NCI-H2029 treated with DMSO at 0.1 percent for 48 hours (cell line): ENCODE data around the gene SNX2.

Experiments
- DNase-seq: peaks from one replicate; lab custom pipeline; 2025; lab: John Stamatoyannopoulos, UW

The SNX2 gene

GRCh38 chr5:122772446-122772845 is 2.4 kb upstream of the SNX2 start:
- no peak for DNase-seq

- no peak for DNase-seq
Measured at GRCh38 chr5:122773619-122774018, 1.3 kb upstream of the SNX2 start.

GRCh38 chr5:122774519-122774860 is 390 bp upstream of the SNX2 start:
- no peak for DNase-seq

- no peak for DNase-seq
Measured at GRCh38 chr5:122775550-122776542, 966 bp downstream of the SNX2 start.

DNA sequence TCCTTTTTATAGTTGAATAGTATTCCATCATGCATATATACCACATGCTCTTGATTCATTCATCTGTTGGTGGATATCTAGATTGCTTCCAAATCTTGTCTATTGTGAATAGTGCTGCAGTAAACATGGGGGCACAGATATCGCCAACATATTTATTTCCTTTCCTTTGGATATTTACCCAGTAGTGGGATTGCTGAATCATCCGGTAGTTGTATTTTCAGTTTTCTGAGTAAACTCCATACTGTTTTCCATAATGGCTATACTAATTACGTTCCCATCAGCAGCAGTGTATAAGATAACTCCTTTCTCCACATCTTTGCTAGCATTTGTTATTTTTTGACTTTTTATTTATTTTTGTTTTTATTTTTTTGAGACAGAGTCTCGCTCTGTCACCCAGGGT is 3.3 kb downstream of the SNX2 start:
- no peak for DNase-seq

DNA sequence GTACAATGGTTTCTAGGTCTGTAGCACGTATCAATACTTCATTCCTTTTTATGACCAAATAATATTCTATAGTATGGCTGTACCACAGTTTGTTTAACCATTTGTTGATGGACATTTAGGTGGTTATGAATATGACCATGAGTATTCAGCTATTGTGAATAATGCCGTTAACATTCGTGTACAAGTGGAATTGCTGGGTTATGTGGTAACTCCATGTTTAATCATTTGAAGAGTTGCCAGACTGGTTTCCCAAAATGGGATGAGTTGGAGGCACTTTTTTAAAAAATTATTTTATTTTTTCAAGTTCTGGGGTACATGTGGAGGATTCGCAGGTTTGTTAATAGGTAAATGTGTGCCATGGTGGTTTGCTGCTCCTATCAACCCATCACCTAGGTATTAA is 4.6 kb downstream of the SNX2 start:
- DNase-seq = no peak

- DNase-seq = no peak
Measured at GRCh38 chr5:122780296-122780695, 5.4 kb downstream of the SNX2 start.

GRCh38 chr5:122781465-122781864 is 6.6 kb downstream of the SNX2 start:
- DNase-seq = no peak

DNA sequence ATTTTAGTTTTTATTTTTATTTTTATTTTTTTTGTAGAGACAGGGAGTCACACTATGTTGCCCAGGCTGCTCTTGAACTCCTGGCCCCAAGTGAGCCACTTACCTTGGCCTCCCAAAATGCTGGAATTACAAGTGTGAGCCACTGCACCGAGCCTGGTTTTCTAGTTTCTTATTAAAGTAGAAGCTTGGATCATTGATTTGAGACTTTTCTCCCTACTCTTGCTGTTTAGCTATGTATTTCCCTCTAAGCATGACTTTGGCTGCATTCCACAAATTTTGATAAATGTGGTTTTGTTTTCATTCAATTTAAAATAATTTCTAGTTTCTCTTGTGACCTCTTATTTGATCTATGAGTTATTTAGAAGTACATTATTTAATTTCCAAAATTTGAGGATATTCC is 10.4 kb downstream of the SNX2 start:
- no peak for DNase-seq

DNA sequence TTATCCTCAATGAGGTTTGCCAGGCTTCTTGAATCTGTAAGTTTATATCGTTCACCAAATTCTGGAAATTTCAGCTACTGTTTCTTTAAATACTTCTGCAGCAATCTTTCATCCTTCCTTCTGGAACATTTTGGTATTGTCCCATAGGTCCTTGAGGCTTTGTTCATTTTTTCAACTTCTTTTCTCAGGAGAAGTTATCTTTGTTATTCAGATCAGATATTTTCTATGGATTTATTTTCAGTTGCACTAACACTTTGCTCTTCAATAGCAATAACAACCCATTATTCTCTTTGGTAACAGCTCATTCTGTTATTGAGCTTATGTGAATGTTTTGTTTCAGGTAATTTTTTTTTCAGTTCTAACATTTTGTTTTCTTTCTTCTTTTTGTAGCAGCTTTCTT is 13.5 kb downstream of the SNX2 start:
- no peak for DNase-seq

DNA sequence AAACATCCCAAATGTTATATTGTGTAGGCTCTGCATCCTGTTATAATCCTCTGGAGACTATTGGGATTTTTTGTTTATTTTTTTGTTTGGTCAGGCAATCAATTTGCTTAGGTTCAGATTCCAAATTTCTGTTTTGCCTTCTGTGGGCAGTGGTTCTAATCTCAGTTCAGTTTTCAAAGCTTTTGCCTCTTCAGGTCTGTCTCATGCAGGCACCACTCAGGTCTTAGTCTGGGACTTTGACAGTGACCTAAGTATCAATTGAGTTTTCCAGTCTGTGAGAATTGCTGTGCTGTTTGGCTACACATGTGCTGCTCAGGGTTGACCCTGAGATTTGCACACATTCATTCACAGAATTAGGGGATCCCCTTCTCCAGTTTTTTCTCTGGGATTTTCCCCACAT is 14.1 kb downstream of the SNX2 start:
- DNase-seq = no peak

GRCh38 chr5:122789461-122790171 is 14.7 kb downstream of the SNX2 start:
- no peak for DNase-seq

DNA sequence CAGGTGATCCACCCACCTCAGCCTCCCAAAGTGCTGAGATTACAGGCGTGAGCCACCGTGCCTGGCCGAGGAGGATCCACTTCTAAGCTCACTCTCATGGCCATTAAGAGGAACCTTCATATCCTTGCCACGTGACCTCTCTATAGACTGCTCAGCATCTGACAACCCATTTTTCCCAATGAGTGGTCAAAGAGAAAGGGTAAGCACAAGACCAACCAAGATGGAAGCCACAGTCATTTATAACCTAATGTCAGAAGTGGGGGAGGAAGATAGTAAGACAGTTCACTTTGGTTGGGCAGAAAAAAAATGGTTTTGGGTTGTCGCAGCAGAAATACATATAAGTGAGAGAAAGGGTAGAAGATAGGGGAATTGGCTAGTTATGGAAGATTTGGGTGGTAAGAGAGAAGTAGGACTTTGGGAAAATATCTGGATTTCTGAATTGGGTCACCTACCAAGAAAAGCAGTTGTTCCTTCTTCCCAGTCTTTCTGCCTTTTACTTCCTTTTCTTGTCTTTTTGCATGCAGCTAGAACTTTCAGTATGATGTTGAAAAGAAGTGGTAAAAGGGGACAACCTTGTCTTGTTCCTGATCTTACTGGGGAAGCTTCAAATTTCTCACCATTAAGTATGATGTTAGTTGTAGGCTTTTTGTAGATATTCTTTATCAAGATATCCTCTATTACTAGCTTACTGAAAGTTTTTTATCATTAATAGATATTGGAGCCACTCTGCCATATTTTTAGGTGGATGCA is 15.6 kb downstream of the SNX2 start:
- no peak for DNase-seq

GRCh38 chr5:122805481-122805880 is 30.6 kb downstream of the SNX2 start:
- DNase-seq = no peak

GRCh38 chr5:122810405-122810804 is 35.5 kb downstream of the SNX2 start:
- DNase-seq = no peak

DNA sequence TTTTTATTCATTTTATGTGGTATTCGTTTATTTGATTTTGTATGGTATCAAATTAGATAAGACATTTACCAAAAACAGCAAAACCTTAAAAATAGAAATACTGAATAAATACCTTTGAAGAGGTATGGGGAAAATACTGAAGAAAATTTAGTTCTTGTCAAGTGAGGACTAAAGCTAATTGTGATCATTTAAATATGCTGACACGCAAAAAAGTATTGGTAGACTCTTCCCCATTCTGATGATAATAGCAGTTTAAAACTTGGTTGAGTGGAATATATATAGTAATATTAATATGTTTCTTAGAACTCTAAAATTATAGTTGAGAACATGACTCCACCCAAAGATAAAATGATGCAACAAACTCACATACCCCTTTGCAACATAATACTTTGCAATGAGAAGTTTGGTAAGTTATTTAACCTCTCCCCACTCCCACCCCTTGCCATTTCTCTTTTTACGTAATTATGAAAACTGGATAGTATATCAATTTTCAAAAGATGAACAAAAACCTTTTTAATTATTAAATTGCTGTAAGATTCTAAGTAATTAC is 40.4 kb downstream of the SNX2 start:
- DNase-seq = no peak

DNA sequence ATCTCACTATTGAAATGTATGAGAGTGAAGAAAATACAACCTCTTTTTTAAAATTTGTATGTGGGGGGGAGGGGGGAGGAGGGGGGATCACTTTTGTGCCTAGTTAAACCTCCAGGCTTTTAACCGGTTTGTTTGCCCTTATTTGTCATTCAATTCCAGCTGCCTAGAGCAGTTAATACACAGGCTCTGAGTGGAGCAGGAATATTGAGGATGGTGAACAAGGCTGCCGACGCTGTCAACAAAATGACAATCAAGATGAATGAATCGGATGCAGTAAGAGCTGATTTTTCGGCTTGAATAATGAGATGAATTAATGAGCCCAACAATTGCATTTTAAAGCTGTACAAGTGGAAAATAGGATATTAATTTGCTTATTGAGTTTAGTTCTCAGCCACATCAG is 41.9 kb downstream of the SNX2 start:
- DNase-seq = no peak

- DNase-seq = no peak
Measured at GRCh38 chr5:122831984-122832383, 57.1 kb downstream of the SNX2 start.

DNA sequence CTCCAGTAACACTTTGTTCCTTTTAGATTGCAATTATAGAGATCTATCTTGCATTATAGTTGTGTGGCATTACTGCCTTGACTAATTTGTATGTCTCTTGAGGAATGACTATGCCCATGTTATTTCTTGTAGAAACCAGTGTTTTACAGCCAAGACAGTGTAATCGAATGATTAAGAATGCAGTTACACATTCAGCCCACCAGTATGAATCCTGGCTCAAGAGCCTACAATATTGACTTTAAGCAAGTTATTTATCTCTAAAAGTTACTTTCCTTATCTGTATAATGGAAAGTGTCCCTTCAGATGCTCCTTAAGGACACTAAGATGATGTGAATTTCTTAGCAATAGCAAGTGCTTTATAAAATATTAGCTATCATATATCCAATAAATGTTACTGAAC is 60.8 kb downstream of the SNX2 start:
- no peak for DNase-seq

DNA sequence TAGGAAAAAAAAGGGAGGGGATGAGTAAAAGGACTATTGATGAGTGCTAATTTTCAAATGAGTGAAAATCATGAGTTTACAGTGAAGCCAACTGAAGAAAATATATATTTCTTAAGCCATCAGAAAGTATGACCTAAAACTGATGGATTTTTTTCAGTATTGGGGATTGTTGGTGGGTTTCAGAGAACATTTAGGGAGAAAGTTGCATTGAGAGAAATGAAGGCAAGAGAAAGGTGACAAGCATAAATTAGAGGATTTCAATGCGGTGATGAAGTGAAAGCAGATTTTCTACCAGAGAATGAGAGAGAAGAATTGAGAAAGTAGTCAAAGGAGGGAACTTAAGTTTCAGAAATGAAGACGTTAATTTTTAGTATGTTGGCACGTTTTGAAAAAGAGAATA is 62.1 kb downstream of the SNX2 start:
- no peak for DNase-seq

DNA sequence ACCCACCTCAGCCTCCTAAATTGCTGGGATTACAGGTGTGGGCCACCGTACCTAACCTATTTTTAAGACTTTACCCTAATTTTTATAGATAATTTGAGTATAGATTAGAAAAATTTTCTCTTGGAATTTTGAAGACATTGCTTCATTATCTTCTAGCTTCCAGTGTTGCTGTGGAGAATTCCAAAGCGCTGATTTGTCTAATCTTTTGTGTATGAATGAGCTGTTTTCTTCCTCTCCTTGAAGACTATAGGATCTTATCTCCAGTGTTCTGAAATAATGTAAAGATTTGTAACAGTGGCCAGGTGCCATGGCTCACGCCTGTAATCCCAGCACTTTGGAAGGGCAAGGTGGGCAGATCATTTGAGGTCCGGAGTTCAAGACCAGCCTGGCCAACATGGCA is 64.9 kb downstream of the SNX2 start:
- DNase-seq = no peak

DNA sequence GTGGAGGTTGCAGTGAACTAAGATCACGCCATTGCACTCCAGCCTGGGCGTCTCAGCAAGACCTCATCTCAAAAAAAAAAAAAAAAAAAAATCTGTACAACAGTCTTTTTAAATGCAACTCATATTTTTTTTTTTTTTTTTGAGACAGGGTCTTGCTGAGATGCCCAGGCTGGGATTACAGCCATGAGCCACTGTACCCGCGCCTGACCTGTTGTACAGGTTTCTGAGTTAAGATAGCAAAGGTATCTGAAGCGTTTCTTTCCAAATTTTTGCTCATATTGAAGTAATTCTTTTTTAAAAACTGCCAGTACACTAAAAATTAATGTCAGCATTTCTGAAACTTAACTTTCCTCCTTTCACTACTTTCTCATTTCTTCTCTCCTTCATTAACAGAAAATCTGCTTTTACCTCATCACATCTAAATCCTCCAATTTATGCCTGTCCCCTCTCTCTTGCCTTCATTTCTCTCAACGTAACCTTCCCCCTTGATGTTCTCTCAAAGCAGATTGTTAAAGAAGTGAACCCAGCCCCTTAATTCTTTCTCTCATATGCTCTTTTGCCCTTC is 67.2 kb downstream of the SNX2 start:
- DNase-seq = no peak
